Activated CD4-positive, alpha-beta T cell treated with anti-CD3 and anti-CD28 coated beads, Interleukin-10, Interleukin-2, amounts not matched to agents 100 ng/mL and 50 ng/mL, durations not matched to agents 16 hours and 8 hours (primary cell): Measurements from ENCODE around the gene SLC7A6.

Source experiments
- DNase-seq: peaks from one replicate; pipeline ENCODE4 v3.0.0-alpha.2; 2020

SLC7A6 gene

DNA sequence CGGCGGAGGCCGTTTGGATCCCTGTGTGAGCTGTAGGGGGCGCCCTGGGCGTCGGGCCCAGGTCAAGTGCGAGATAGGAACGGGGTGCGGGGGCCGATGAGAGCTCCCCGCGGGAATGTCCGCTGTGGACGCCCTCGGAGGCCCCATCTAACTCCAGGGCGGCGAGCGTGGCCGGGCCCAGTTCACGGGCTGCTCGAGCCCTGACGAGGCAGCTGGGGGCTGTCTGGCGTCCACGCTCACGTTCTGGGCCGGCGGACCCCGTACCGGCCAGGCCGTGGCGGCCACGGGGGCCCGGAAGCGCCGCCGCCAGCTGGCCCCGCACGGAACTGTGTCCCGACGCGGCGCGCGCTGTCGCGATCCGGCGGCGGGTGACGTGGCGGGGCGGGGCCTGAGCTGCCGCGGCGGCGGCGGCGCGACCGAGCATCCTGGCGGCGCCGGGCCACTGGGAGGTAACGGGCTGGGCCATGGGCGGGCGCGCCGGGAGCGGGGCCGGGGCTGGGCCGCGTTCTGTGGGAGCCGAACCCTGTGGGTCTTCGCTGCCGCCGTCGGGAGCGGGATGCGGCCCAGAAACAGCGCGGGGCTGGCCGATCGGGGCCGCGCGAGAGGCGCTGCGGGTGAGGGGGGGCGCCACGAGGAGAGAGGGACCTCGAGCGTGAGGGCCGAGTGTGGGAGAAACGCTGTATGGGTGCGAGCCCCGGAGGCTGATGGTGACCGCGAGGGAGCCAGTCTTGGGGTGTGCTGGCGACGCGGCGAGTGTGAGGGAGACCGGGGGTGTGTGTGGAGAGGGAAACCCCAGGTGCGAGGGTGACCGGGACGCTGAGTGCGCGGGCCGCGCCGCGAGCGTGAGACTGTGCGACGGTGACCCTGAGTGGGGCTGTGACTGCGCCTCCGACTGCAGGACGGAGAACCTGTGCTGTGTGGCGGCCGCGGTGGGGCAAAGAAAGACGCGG, at the start of gene SLC7A6:
Gene SLC7A6 (plus strand): TSS at position 399 of the 950 bp plus-strand sequence. CDS start 10,201 bp downstream, outside the sequence.
- peak; percentile 89 for DNase-seq

DNA sequence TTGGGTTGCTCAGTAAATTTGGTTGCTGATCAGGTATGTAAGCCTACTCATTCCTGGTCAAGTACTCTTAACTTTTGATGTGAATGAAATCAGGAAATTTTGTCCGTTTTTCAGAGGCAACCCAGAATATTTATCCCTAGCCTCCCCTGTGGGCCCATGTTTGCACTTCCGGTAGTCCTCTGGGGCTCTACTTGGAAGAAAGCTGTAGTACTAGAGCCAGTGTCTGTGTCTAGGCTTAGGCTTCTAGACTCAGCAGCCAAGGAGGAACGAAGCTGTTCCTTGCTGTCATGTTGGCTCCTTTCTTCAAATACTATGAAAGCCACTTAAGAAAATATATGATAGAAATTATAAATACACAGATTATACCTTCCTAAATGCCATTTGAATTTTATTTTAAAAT, 49.6 kb upstream of the SLC7A6 start:
- no peak for DNase-seq

DNA sequence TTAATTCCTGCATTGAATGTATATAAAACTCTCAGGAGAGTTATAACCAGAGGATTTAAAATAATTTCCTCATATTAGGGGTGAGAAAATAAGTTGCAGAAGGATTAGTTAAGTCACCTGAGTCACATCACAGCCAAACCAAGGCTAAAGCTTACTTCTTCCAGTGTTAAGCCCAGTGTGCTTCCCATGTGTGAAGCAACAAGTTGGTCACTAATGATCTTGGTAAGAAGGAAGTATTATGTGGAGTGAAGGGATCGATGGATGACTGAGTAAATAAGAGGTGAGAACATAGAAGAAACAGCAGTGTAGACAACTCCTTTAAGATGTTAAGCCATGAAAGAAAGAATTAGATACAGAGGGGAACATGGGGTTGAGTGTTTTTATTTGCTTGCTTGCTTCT, 49.0 kb upstream of the SLC7A6 start:
- no peak for DNase-seq

DNA sequence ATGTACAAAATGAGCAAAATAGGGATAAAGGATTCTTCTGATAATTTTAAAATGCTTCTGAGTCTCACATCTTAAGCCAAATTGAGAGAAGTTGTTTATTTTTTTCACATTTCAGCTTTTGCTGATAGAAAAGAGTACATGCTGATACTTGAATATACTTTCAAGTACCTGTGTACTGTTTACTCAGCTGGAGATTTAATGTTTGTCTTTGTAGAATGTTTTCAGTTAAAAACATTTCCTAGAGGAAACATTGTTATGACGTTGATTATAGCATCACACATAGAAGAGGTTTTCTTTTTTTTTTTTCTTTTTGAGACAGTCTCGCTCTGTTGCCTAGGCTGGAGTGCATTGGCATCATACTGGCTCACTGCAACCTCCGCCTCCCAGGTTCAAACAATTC, 48.1 kb upstream of the SLC7A6 start:
- DNase-seq = no peak

DNA sequence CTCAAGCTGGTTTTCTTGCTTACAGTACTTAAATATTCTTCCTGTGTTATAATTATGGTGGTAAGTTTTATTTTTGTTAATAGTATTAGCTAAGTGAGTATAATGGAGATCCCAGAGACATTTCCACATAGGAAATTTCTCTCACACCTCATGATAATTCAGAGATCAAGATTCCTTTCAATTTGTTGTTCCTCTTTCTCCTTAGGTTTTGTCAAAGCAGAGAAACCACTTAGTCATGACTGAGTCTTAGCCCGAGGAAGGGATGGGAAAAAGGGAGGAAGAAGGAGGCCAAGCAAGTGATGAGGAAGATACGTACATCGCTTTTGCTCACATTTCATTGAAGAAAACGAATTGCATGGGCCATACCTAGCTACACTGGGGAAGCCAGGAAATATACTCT, 46.8 kb upstream of the SLC7A6 start:
- no peak for DNase-seq

DNA sequence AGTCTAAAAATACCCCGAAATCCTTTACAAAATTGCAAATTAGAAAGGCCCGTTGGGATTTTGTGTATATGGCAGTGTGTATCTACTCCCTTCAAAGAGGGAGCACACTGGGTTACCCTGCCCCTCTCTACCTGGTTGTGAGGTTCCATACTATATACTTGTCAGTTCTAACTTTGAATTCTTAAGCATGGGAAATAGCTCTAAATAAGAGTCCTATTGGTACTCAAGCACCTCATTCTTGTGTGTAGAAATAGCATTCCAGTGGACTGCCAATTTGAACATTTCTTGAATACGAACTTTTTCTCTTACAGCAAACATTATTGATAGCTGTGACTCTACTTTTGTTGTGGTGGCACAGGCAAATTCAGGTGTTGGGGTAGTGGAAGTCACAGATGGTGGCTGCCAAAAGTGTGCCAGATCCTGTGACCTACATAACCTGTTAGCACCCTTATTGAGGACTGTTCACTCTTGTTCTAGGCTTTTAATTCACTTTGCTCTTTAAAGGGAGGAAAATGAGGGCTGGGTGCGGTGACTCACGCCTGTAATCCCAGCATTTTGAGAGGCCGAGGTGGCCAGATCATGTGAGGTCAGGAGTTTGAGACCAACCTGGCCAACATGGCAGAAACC, 44.5 kb upstream of the SLC7A6 start:
- no peak for DNase-seq

DNA sequence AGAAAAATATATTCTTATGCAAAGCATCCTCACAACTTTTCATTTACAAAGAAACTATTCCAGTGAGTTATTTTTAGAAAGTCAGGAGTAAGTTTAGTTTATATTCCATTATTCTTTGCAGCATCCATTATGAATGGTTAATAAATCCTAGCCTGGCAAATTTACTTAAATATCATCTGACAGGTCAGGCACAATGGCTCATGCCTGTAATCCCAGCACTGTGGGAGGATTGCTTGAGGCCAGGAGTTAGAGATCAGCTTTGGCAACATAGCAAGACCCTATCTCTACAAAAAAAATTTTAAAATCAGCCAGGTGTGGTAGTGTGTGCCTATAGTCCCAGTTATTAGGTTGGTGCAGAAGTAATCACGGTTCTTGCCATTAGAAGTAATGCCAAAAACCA, 41.3 kb upstream of the SLC7A6 start:
- no peak for DNase-seq

DNA sequence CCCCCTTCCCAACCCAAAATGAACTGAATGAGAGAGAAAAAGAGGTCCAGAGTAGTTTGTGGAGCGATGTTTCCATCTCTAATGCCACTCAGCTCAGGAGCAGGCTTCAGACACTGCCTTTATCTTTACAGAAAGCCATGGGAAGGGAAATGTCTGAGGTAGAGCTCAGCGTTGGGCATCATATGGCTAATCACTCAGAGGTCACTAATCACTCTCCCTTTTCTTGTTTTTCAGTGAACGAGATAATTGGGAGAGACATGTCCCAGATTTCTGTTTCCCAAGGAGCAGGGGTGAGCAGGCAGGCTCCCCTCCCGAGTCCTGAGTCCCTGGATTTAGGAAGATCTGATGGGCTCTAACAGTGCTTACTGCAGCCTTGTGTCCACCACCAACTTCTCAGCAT, 38.2 kb upstream of the SLC7A6 start:
- no peak for DNase-seq

DNA sequence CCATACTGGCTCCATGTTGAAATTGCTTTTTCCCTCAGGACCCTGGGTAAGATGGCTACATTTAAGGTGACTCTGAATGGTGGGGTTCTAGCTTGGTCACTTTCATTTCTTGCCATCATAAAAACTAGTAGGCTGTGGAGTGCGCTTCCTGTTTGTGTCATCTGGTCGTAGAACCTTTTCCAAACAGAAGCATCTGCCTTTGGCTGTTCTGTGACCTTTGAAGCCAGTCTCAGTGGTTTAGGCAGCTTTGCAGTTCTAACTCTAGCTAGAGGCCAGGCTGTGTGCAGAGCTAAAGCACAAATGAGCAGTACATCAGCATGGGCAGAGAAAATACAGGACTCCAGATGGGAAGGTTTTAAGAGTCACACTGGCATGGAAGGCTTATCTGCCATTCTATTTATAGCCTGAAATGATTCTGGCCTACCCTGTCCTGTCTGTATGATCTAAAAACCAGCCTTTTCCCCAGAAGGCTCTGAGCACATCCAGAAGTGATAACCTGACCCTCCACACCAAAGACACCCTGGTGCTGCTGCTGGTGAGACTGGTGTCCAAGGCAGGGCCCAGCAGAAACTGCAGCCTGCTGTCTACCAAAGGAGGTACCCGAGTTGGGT, 37.0 kb upstream of the SLC7A6 start:
- peak; percentile 43 for DNase-seq

DNA sequence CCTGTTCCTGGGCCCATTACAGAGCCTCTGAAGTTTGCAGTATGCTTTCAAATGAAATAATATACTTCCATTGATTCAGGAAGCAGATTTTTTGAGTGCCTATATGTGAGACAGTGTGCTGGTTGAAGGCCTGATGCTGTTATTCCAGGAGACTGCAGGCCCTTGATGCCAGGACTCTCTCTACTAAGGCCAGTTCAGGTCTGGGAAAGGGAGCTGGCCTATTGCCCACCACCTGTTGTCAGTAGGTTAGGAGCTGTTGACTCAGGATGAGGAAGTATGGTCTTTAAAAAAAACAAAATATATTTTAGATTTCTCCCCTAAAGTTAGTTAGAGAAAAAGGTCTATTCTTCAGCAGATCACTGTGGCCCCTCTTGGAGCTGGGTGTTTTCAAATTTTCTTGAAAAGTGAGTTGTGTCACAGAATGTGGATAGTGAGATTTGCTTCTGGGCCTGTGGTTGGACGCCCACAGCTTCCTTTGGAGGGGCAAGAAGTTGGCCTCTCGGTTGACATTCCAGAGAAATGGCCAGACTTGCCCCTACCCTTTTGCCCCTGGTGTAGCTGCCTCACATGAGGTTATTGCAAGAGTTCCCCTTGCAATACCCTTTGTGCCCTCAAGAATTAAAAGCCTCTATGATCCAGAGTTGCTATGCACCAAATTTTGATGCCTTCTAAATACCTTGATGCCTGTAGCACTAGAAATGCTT, 36.3 kb upstream of the SLC7A6 start:
- DNase-seq = no peak

DNA sequence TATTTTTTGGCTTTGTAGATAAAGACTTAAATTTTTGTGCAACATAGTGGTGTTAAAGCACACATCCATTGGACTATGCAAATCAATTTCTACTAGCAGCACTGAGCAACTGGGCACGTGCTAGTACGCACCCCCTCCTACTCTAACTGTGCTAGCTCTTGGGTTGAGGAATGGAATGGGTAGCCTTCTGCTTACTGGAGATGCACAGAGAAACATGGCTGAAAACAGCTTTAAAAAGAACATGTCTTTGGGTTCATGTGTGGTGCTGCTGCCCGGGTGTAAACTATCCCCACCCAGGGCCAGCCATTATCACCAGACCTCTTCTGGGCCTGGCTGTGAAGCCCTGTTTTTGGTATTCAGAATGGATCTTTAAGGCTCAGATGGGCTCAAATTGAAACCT, 35.7 kb upstream of the SLC7A6 start:
- DNase-seq = no peak

DNA sequence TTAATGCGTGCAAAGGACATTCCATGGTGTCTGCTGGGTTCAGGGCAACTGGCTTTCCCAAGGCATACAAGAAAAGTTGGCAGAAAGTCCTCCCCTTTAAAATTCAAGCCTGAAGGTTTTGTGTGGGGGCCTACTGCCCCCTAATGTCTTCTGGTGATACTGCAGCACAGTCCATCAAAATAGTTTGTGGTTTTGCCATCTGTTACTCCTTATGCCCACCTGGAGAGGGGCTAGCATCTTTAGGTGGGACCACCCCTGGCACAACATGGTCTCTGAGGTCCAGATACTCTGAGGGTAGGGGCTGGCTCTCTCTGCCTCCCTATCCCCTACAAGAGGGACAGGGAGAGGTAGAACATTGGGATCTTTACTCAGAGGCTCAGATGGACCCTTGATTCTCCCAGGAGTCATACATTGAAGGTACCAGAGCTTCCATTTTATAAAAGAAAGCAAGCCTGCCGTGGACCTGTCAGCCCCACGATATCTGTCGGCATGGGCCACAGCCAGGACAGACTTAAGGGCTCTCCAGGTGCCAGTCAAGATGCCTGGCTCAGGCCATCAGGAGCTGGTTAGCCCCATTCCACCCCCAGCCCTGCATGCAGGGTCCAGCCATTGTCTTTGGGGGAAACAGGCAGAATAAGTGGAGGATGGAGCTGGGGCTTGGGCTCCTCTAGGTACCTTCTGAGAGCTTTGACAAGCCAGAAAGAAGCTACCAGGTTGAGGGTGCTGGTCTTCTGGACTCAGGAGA, 34.7 kb upstream of the SLC7A6 start:
- peak; percentile 47 for DNase-seq

DNA sequence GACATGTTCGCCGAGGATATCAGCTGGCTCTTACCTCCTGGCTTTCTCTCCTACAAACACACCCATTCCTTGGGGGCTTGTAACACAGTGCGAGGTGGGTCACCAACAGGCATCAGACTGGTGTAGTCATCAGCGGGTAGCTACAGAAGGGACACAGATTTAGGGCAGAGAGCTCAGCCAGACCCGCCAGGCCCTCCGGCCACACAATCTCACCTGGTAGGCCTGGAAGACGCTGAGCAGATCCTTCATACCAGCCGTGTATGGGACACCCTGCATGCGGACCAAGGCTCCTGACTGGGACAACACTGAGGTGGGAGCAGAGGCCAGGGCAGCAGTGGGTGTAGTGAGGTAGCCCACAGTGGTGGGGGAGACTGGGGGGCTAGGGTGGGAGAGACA, 34.2 kb upstream of the SLC7A6 start:
- no peak for DNase-seq

DNA sequence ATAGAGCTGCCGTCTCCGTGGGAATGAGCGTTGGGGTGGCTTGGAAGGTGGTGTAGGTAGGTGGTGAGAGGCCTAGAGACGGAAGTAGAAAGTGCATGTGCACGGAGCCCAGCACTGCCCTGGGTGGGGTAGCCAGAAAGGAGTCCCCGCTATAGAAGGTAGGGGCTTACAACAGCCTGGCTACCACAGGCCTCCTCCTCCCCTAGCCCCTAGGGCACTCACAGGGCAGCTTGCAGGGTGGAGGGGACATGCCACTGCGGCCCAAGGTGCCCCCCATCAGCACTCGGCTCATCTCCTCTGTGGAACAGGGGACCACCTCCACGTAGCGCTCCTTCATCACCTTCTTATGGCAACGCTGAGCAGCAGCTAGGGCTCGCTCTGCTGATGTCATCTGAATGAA, 33.4 kb upstream of the SLC7A6 start:
- DNase-seq = no peak

DNA sequence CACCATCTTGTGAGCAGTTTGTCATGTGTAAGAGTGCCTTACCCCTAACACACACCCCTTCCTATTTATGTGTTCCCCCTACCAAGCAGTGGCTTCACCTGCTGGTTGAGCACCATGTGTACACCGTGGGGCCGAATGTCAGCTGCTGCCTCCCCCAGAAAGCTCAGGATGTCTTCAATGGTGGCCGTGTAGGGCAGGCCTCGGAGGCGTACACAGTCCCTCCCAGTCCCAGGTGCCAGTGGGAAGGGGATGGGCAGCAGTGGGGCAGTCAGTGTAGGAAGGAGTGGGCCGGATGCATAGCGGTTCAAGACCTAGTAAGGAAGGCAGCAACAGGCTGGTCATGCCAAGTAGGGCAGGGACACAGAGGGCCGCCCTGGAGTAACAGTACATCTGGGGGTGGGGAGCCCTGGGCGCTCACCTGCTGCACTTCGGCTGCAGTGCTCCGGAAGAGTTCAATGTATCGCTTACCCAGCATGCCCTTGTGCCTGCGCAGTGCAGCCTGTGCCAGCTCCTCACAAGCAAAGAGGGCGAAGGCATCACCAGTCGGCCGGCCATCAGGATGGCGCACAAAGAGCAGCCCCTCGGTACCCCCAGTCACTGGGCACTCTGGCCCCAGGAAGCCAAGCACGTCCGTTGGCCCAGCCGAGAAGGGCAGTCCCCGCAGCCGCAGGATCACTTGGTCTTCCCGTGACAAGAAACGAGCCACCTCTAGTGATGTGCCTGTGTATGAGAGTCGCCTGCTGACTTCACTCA, 32.8 kb upstream of the SLC7A6 start:
- DNase-seq = no peak

DNA sequence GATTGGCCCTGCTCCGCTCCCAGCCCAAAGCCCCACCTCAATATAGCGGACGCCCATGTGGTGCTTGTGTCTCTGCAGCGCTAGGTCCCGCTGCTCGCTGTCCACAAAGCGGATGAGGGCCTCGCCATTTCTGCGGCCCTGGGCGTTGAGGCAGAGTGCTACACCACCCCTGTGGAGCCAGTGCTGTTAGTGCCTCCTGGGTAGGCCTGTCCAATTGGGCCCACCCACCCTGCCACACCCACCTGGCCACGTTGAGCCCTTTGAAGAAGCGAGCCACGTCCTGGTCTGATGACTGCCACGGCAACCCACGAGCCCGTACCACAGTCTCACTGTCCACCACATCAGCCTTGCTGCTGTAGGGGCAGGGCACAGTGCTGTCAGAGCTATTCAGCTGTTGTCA, 32.0 kb upstream of the SLC7A6 start:
- no peak for DNase-seq

DNA sequence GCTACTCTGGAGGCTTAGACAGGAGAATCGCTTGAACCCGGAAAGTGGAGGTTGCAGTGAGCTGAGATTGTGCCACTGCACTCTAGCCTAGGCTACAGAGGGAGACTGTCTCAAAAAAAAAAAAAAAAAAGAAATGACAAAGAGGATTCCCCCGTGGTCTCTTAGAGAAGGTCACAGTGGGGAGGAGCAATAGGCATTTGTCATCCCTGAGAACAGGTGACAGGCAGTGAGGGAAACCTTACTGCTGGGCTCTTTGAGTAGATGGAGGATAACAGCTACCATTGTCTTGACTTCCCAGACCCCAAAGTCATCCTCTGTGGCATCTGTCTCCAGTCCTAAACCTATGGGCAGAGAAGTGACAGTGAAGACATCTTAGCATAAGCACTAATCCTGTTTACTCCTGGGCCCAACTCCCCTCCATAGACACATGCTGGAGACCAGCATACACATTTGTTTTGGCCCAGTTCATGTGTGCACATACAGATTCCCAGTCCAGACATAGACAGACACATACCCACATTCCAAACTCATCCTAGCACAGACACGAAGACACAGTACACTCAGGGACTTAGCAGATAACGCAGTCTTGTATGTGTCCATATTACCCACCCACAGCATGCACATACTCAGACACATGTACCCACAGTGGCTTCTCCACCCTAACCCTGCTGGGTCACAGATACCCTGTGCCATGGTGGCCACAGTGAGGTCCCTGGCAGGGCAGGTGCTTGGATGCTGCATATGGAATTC, 31.1 kb upstream of the SLC7A6 start:
- DNase-seq = no peak

DNA sequence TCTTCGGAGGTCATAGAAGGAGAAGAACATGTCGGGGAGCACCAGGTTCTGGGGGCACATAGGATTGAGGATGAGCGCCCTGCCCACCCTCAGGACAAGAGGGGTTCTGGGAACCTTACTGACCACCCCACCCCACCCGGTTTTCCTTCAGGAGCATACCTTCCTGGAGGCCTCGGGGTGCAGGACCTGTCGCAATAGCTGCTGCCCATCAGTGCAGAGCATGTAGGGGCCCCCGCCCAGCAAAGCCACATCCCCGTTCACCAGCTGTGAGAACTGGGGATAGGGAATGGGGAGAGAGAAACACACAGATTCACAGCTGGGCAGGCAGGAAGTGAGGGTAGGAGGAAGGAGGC, 30.5 kb upstream of the SLC7A6 start:
- no peak for DNase-seq

DNA sequence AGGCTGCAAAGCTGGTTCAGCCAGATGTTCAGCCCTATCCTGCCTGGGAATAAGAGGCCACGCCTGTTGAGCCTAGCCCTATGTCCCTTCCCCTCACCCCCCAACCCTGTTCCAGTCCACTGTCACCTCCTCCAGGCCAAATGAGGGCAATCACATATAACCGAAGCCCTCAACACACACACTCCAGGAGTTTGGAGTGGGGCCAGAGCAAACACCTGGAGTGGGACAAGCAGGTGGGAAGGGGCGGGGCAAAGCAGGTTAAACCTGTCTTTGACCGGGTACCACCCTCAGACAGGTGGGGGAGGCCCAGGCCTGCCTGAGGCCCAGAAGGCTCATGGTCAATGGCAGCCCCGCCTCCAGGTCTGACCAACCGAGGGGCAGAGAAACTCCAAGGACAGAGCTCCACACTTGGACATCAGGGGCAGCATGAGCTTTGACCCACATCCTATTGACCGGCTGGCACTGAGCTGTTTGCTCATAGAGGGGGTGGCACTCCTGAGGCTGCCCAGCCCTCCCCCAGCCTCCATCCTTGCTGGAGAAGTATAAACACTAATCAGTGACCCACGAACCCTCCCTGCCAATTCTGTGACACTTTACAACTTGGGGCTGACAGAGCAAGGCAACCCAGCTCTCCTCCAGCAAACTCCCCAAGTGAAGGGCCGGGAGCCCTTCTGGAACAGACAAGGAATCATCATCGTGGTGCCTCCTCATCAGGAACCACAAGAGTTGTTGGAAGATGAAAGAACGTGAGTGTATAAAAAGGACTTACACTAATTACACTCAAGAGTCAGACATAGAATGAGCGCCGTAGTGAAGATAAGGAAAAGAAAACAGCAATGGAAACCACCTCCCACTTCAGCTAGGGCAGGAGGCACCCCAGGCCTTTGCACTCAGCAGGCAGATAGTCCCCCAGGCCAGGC, 29.9 kb upstream of the SLC7A6 start:
- no peak for DNase-seq
